CD4-positive, alpha-beta T cell treated with Interleukin-6 for 4 hours (primary cell): ENCODE measurements around the gene MTFR1L.

Source experiments
- DNase-seq: peaks from one replicate; pipeline ENCODE4 v3.0.0-alpha.2; 2020; ENCODE audit warnings: mixed read lengths

The MTFR1L gene

GRCh38 chr1:25863486-25864262, 43.9 kb downstream of the MTFR1L start:
- no peak for DNase-seq

DNA sequence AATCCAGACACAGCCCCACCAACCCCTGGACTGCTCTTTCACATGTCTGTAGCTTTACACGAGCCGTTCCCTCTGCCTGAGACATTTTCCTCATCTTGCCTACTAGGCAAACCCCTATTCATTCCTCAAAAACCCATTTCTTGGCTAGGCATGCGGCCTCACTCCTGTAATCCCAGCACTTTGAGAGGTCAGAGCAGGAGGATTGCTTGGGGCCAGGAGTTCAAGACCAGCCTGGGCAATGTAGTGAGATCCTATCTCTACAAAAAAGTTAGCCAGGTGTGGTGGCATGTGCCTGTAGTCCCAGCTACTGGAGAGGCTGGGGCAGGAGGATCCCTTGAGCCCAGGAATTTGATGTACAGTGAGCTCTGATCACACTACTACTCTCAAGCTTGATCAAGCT, 44.7 kb downstream of the MTFR1L start:
- DNase-seq, result no peak

GRCh38 chr1:25866288-25866687, 46.5 kb downstream of the MTFR1L start:
- DNase-seq, result no peak

- DNase-seq, result no peak
These were observed 47.6 kb downstream of the MTFR1L start for GRCh38 chr1:25867210-25867991.

- DNase-seq, result no peak
These were observed 50.3 kb downstream of the MTFR1L start for GRCh38 chr1:25869909-25870606.

- no peak for DNase-seq
These were observed 50.9 kb downstream of the MTFR1L start for GRCh38 chr1:25870614-25871013.

GRCh38 chr1:25871086-25871703, 51.4 kb downstream of the MTFR1L start:
- DNase-seq, result no peak

DNA sequence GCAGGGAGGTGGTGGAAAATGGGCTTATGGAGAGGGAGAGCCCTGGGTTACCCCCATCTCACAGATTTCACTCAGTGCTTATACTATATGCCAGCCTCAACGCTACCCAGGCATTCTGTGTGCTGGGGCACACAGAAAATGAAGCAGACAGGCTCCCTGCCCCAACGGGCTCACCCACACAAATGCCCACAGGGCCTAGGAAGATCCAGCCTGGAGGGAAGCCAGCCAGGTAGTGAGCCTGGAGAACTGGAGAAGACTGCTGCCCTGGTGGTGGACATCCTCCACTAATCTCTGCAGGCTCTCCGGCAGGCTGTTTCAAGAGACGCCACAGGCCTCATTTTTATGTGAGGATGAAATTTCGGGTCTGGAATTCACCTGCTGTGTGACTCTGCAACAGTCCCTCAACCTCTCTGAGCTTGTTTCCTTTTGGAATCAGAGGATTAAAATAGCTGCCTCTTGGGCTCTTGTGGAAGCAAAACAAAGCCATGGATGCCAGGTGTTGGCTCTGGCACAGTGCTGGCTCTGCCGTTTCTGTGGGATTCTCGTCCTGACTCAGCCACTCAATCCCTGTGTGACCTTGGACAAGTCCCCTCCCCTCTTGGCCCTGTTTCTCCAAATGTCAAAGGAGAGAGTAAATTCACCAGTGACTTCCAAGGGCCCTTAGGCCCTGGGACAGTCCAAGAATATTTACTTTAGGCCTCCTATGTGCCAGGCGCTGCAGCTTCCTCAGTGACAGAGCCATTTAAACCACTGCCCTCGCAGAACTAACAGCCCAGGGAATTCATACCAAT, 52.1 kb downstream of the MTFR1L start:
- no peak for DNase-seq

DNA sequence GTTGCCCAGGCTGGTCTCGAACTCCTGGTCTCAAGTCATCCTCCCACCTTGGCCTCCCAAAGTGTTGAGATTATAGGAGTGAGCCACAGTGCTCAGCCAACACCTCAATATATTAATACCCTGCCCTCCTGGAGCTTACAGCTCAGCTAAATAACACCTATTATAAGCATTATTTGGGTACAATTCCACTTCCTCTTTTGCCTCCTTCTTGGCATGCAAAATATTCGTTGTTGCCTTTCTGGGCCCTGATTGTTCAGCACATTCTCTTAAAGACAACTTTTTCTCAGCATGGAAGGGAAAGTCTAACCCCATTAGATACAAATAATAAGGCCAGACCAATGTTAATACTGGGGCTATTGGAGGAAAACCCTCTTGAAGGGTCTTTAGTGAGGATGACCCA, 53.0 kb downstream of the MTFR1L start:
- DNase-seq, result no peak

DNA sequence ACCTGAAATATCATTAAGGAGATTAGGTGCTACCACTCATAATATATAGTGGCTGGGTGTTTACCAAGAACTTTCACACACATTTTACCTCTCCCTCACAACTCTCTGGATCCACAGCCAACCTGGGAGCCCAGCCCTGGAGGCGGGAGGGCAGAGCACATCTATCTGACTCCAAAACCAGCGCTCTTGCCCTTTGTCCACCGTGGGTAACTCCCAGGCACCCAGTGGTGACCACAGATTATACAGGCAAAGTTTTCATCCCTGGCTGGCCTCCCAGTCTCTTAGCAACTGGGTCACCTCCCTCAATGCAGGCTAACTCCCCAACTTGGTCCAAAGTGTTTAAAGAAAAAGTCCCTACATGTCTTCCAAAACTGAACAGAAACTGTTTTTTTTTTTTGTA, 53.4 kb downstream of the MTFR1L start:
- DNase-seq, result no peak

DNA sequence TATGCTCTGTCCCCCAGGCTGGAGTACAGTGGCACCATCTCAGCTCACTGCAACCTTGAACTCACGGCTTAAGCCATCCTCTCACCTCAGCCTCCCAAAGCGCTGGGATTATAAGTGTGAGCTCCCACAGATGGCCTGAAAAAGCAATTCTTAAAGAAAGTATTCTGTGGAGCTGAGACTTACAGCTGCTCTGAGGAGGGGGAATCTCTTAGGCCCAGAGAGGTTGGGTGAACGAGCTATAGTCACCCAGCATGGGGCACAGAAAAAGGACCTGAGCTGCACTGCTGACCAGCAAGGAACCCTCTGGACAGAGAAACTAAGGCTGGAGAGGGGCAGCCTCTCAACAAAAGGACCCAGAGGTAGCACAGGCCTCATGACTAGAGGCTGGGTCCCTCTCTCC, 54.5 kb downstream of the MTFR1L start:
- DNase-seq, result no peak

GRCh38 chr1:25874635-25875153, 54.9 kb downstream of the MTFR1L start:
- no peak for DNase-seq

GRCh38 chr1:25875154-25875855, 55.6 kb downstream of the MTFR1L start, which contains the start of gene PAQR7:
PAQR7 (minus strand) TSS chr1:25875708; CDS start chr1:25863839, 11,869 bp downstream.
- peak; percentile 75 for DNase-seq

DNA sequence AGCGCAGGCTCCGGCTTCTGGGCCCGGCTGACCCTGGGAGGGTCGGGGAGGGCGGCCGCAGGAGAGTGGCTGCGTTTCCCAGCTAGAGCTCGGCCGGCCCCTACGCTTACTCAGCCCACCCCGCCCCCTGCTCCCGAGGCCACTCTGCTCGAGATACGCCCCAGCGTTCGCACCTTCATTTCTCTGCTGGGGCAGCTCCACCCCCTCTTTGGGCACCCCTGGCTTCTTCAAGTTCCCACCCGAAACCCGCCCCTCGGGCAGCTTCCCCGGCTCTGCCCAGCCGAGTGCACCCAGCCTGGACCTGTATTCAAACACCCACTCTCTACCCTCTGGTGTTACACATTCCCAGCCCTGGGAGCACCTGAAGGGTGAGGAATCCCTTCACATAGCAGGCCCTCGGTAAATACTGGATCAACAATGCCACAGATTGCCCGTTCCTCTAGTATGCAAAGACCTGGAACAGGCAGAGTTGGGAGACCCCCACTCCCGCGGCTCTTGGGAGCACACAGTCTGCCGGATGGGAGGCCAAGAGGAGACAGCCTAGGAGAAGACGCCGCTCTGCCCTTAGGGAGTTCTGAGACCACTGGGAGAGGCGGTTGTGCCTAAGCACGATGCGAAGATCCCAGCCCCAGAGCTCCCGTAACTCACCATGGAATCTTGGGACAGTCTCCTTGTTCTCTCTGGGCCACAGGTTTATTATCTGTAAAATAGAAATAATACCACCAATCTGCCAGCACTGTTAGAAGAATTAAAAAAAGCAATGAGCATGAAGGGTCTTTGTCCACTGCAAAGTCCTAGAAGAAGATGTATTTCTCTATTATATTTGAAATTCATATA, 56.3 kb downstream of the MTFR1L start:
- no peak for DNase-seq

GRCh38 chr1:25876693-25877077, 56.9 kb downstream of the MTFR1L start:
- no peak for DNase-seq

DNA sequence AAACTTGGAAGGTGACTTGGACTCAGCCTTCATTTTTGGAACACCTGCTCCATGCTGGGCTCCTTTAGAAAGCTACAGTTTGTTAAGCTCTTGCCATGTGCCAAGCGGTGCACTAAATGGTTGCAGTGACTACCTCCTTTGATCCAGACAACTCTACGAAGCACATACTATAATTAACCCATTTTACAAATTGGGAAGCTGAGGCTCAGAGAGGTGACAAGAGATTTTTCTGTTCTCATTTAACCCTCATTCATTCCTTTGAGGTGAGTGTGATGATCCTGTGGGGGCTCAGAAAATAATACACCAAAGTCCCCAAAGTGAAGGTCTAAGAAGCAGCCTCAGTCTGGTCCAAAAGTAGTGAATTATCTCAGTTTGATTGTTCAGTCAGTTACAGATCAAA, 57.4 kb downstream of the MTFR1L start:
- no peak for DNase-seq

GRCh38 chr1:25878690-25879089, 58.9 kb downstream of the MTFR1L start:
- no peak for DNase-seq

DNA sequence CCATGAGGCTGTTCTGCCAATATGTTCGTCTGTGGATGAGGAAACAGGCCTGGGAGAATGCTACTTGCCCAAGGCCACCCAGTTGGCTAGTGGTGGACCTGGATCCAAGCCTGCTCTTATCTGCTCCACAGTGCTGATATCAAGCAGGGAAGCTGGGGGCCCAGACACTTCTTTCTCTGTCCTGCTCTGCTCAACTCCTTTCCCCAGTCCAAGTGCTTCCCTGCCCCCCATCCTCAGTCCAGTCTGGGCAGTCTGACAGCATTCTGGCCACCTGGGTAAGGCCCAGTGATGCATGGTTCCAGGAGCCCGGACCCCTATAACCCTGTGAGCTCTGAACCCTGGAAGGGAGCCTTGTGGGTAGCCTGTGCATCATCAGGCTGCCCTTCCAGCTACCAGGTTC, 59.9 kb downstream of the MTFR1L start:
- DNase-seq, result no peak

- no peak for DNase-seq
These were observed 60.8 kb downstream of the MTFR1L start for GRCh38 chr1:25880518-25880917.

GRCh38 chr1:25881266-25881665, 61.5 kb downstream of the MTFR1L start:
- no peak for DNase-seq
